A673 (cell line): Measurements from ENCODE around the gene SOX14. TPM values are rescaled to one million over a fixed set of nuclear protein-coding genes. Genes with fewer than 3 reads are reported as not detected.

ENCODE experiments used
- BruUV-seq: library from RNA; stranded (reverse); fragments of 400-500 nt; replicated peaks from 2 replicates; lab custom pipeline; 2021; lab: Mats Ljungman, UMichigan
- CTCF ChIA-PET: fragments of 300-600 bp; sonication (Branson Sonifier 250); formaldehyde crosslinking; loops from one replicate; lab custom pipeline; 2022; ENCODE audit warnings: antibody characterized with exemption; lab: Charles Lee
- POLR2A ChIA-PET: fragments of 300-600 bp; sonication (Branson Sonifier 250); formaldehyde crosslinking; loops from one replicate; lab custom pipeline; 2022; ENCODE audit warnings: antibody characterized with exemption; ENCODE audit not compliant: low non-redundant PET; lab: Charles Lee
- DNase-seq: peaks from one replicate; pipeline ENCODE4 v3.0.0-alpha.2; 2015; ENCODE audit warnings: low spot score
- H3K27ac ChIP-seq: fragments of 200-600 bp; sonication (generic); 2 replicates; pipeline ENCODE4 v1.5.1; 2016; ENCODE audit warnings: mixed run types, low read depth, mild to moderate bottlenecking, mixed read lengths, antibody characterized with exemption, low read length; ENCODE audit not compliant: poor library complexity, severe bottlenecking
- H3K27me3 ChIP-seq: fragments of 200-600 bp; sonication (generic); replicated peaks from 2 replicates; pipeline ENCODE4 v1.6.1; 2017; ENCODE audit warnings: mixed run types, low read depth, mild to moderate bottlenecking, mixed read lengths, antibody characterized with exemption, low read length; ENCODE audit not compliant: insufficient read depth, poor library complexity
- H3K36me3 ChIP-seq: fragments of 200-600 bp; sonication (generic); 2 replicates; pipeline ENCODE4 v1.6.1; 2016; ENCODE audit warnings: mixed run types, mild to moderate bottlenecking, mixed read lengths, antibody characterized with exemption, low read length; ENCODE audit not compliant: insufficient read depth, poor library complexity, severe bottlenecking
- H3K4me1 ChIP-seq: fragments of 200-600 bp; sonication (generic); 2 replicates; pipeline ENCODE4 v1.6.1; 2017; ENCODE audit warnings: mixed run types, mild to moderate bottlenecking, mixed read lengths, antibody characterized with exemption, low read length; ENCODE audit not compliant: insufficient read depth, poor library complexity, severe bottlenecking
- H3K4me3 ChIP-seq: fragments of 200-600 bp; sonication (generic); 2 replicates; pipeline ENCODE4 v1.5.1; 2016; ENCODE audit warnings: low read depth, mixed run types, mild to moderate bottlenecking, mixed read lengths, low read length; ENCODE audit not compliant: poor library complexity, severe bottlenecking
- H3K9me3 ChIP-seq: fragments of 200-600 bp; sonication (generic); 2 replicates; pipeline ENCODE4 v1.6.1; 2016; ENCODE audit warnings: mixed run types, low read depth, mild to moderate bottlenecking, mixed read lengths, antibody characterized with exemption, low read length; ENCODE audit not compliant: poor library complexity, severe bottlenecking
- CTCF ChIP-seq: fragments of 300-800, 200-600 bp; sonication (generic); conservative IDR thresholded peaks from 2 replicates; pipeline ENCODE4 v1.5.1; 2017; ENCODE audit warnings: low read depth, mild to moderate bottlenecking, antibody characterized with exemption, low read length, moderate library complexity, mixed read lengths
- EZH2 ChIP-seq: fragments of 200-600 bp; sonication (generic); IDR thresholded peaks from 2 replicates; pipeline ENCODE4 v1.6.1; 2017; ENCODE audit warnings: borderline replicate concordance, low read depth, mild to moderate bottlenecking, mixed read lengths, antibody characterized with exemption, low read length; ENCODE audit not compliant: poor library complexity, severe bottlenecking
- intact Hi-C: fragments of 100-400 bp; cut with micrococcal nuclease; formaldehyde crosslinking; loops from one replicate; pipeline ENCODE4 v1.10.0; 2022; ENCODE audit not compliant: unreplicated experiment
- total RNA-seq: library from RNA; stranded (reverse); gene quantifications from 2 replicates; pipeline ENCODE4 v1.2.3, GENCODE V29; 2021

SOX14 gene
- total RNA-seq, 1 experiment from 2014 or later = not detected

- Histone ChIP-seq H3K27me3 (peaks cover 61% of the 10 kb centered on the region), H3K9me3 (no peaks in the 10 kb centered on the region), H3K27ac (no peak overlapping the region), H3K36me3 (no peaks in the 10 kb centered on the region), H3K4me1 (no peaks in the 10 kb centered on the region), H3K4me3 (no peak overlapping the region)
- POLR2A ChIA-PET = no interaction called here
- DNase-seq = peak; percentile 51
- intact Hi-C loops = loop anchor here (10.0 kb wide), 1 partner anchor 688 kb away; no protein-coding TSS in a partner anchor
- BruUV-seq = no TSS peak
- TF ChIP-seq EZH2 (no peak), CTCF (peak; percentile 57)
- CTCF ChIA-PET = no interaction called here
These were observed 28.6 kb downstream of the SOX14 start for GRCh38 chr3:137792626-137793271.

- H3K27me3 ChIP-seq = peaks cover 32% of the 10 kb centered on the region
- H3K27ac ChIP-seq = no peak overlapping the region
- BruUV-seq = no TSS peak
- no peak overlapping the region for H3K4me3 ChIP-seq
- ChIA-PET CTCF (no interaction called here), POLR2A (no interaction called here)
- no peaks in the 10 kb centered on the region for H3K9me3 ChIP-seq
- TF ChIP-seq CTCF (no peak), EZH2 (no peak)
- DNase-seq = no peak
- H3K4me1 ChIP-seq = no peaks in the 10 kb centered on the region
- intact Hi-C loops = loop anchor here (10.0 kb wide), 1 partner anchor 692 kb away; no protein-coding TSS in a partner anchor
- H3K36me3 ChIP-seq = no peaks in the 10 kb centered on the region
These were observed 32.9 kb downstream of the SOX14 start for GRCh38 chr3:137796993-137797392.

- H3K27me3 ChIP-seq = peaks cover 23% of the 10 kb centered on the region
- H3K4me1 ChIP-seq = no peaks in the 10 kb centered on the region
- no TSS peak for BruUV-seq
- H3K27ac ChIP-seq = no peak overlapping the region
- no peak for DNase-seq
- no peak overlapping the region for H3K4me3 ChIP-seq
- H3K9me3 ChIP-seq = no peaks in the 10 kb centered on the region
- H3K36me3 ChIP-seq = no peaks in the 10 kb centered on the region
- ChIA-PET POLR2A (no interaction called here), CTCF (no interaction called here)
- intact Hi-C loops = no loop called here
- TF ChIP-seq CTCF = no peak
- TF ChIP-seq EZH2 = no peak
These were observed 39.1 kb downstream of the SOX14 start for GRCh38 chr3:137803215-137803614.
